ENCODE data around the gene RBMX. TPM values are rescaled to one million over a fixed set of nuclear protein-coding genes. Genes with fewer than 3 reads are reported as not detected.

RBMX gene
- total and polyA plus RNA-seq, 2 of the 13 experiments (the other 11 are each of a cell fraction or from before 2014, with no cell fraction given), result 114 to 254 TPM

DNA sequence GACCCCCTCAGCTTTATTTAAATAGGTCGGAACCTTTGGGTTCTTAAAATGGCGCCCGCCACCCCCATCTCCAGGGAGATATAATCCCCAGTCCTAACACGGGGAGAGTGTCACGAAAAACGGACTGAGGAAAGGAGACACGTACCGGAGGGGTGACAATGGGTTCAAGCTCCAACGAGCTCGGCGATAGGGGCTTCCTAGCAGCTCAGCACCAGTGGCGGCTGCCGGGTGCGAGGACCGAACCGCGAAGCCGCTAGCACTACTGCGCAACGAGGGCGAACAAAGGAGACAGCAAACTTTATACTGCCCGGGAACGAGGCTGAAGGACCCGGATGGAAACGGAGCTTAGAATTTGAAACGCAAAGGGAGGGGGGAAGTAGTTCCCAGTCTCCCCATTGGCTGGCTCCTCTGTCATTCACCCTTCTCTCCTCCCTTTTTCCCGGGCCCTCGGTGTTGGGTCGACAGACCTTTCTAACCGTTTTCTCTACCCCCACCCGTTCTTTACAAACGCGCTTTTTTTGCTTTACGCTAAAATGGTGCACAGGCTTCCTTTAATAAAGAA is at the start of gene RBMX (continued):
- no peak for TF ChIP-seq ZNF138 (CRISPR knock-in tag; IDR thresholded peaks at IDR 0.05; ENCODE audit: low read depth)
- TF ChIP-seq ZNF30 (CRISPR knock-in tag; IDR thresholded peaks at IDR 0.05), result no peak
- TF ChIP-seq, protein P1, sequence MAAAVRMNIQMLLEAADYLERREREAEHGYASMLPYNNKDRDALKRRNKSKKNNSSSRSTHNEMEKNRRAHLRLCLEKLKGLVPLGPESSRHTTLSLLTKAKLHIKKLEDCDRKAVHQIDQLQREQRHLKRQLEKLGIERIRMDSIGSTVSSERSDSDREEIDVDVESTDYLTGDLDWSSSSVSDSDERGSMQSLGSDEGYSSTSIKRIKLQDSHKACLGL (CRISPR knock-in tag; IDR thresholded peaks at IDR 0.05), result no peak
- no peak for TF ChIP-seq EP300 (IDR thresholded peaks at IDR 0.05; ENCODE audit: low read depth in 2 of 2, low read length in 2 of 2)
- TF ChIP-seq EP300 (CRISPR knock-in tag; IDR thresholded peaks at IDR 0.05; ENCODE audit: borderline replicate concordance), result no peak
- TF ChIP-seq SIX1 (CRISPR knock-in tag; IDR thresholded peaks at IDR 0.05; ENCODE audit: borderline replicate concordance), result no peak
- TF ChIP-seq ZNF709 (CRISPR knock-in tag; IDR thresholded peaks at IDR 0.05), result peak; percentile 36; the same call in 1 of the 2 replicates
- TF ChIP-seq, protein P2, sequence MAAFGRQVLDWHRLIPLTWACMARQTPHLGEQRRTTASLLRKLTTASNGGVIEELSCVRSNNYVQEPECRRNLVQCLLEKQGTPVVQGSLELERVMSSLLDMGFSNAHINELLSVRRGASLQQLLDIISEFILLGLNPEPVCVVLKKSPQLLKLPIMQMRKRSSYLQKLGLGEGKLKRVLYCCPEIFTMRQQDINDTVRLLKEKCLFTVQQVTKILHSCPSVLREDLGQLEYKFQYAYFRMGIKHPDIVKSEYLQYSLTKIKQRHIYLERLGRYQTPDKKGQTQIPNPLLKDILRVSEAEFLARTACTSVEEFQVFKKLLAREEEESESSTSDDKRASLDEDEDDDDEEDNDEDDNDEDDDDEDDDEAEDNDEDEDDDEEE (CRISPR knock-in tag; IDR thresholded peaks at IDR 0.05), result no peak
- TF ChIP-seq ZNF484 (CRISPR knock-in tag; IDR thresholded peaks at IDR 0.05; ENCODE audit: borderline replicate concordance, low read depth), result no peak
- TF ChIP-seq FOXC1 (CRISPR knock-in tag; IDR thresholded peaks at IDR 0.05; ENCODE audit: borderline replicate concordance), result no peak
- no peak for TF ChIP-seq ZFP41 (CRISPR knock-in tag; IDR thresholded peaks at IDR 0.05; ENCODE audit: borderline replicate concordance)
- TF ChIP-seq, protein P3, sequence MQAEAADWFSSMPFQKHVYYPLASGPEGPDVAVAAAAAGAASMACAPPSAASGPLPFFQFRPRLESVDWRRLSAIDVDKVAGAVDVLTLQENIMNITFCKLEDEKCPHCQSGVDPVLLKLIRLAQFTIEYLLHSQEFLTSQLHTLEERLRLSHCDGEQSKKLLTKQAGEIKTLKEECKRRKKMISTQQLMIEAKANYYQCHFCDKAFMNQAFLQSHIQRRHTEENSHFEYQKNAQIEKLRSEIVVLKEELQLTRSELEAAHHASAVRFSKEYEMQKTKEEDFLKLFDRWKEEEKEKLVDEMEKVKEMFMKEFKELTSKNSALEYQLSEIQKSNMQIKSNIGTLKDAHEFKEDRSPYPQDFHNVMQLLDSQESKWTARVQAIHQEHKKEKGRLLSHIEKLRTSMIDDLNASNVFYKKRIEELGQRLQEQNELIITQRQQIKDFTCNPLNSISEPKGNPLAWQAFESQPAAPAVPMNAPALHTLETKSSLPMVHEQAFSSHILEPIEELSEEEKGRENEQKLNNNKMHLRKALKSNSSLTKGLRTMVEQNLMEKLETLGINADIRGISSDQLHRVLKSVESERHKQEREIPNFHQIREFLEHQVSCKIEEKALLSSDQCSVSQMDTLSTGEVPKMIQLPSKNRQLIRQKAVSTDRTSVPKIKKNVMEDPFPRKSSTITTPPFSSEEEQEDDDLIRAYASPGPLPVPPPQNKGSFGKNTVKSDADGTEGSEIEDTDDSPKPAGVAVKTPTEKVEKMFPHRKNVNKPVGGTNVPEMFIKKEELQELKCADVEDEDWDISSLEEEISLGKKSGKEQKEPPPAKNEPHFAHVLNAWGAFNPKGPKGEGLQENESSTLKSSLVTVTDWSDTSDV (CRISPR knock-in tag; IDR thresholded peaks at IDR 0.05), result no peak
- TF ChIP-seq SSRP1 (CRISPR knock-in tag; IDR thresholded peaks at IDR 0.05), result no peak
- TF ChIP-seq, protein P4, sequence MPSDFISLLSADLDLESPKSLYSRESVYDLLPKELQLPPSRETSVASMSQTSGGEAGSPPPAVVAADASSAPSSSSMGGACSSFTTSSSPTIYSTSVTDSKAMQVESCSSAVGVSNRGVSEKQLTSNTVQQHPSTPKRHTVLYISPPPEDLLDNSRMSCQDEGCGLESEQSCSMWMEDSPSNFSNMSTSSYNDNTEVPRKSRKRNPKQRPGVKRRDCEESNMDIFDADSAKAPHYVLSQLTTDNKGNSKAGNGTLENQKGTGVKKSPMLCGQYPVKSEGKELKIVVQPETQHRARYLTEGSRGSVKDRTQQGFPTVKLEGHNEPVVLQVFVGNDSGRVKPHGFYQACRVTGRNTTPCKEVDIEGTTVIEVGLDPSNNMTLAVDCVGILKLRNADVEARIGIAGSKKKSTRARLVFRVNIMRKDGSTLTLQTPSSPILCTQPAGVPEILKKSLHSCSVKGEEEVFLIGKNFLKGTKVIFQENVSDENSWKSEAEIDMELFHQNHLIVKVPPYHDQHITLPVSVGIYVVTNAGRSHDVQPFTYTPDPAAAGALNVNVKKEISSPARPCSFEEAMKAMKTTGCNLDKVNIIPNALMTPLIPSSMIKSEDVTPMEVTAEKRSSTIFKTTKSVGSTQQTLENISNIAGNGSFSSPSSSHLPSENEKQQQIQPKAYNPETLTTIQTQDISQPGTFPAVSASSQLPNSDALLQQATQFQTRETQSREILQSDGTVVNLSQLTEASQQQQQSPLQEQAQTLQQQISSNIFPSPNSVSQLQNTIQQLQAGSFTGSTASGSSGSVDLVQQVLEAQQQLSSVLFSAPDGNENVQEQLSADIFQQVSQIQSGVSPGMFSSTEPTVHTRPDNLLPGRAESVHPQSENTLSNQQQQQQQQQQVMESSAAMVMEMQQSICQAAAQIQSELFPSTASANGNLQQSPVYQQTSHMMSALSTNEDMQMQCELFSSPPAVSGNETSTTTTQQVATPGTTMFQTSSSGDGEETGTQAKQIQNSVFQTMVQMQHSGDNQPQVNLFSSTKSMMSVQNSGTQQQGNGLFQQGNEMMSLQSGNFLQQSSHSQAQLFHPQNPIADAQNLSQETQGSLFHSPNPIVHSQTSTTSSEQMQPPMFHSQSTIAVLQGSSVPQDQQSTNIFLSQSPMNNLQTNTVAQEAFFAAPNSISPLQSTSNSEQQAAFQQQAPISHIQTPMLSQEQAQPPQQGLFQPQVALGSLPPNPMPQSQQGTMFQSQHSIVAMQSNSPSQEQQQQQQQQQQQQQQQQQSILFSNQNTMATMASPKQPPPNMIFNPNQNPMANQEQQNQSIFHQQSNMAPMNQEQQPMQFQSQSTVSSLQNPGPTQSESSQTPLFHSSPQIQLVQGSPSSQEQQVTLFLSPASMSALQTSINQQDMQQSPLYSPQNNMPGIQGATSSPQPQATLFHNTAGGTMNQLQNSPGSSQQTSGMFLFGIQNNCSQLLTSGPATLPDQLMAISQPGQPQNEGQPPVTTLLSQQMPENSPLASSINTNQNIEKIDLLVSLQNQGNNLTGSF (CRISPR knock-in tag; IDR thresholded peaks at IDR 0.05), result no peak
- TF ChIP-seq ZNF7 (CRISPR knock-in tag; IDR thresholded peaks at IDR 0.05), result no peak
- TF ChIP-seq, protein P5, sequence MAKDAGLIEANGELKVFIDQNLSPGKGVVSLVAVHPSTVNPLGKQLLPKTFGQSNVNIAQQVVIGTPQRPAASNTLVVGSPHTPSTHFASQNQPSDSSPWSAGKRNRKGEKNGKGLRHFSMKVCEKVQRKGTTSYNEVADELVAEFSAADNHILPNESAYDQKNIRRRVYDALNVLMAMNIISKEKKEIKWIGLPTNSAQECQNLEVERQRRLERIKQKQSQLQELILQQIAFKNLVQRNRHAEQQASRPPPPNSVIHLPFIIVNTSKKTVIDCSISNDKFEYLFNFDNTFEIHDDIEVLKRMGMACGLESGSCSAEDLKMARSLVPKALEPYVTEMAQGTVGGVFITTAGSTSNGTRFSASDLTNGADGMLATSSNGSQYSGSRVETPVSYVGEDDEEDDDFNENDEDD (CRISPR knock-in tag; IDR thresholded peaks at IDR 0.05; ENCODE audit: borderline replicate concordance), result peak; percentile 82
- TF ChIP-seq ZNF101 (CRISPR knock-in tag; IDR thresholded peaks at IDR 0.05; ENCODE audit: borderline replicate concordance, low read depth), result no peak
- TF ChIP-seq FLYWCH1 (CRISPR knock-in tag; IDR thresholded peaks at IDR 0.05), result no peak
- TF ChIP-seq CBFB (CRISPR knock-in tag; IDR thresholded peaks at IDR 0.05), result no peak
- no peak for TF ChIP-seq RFX3 (CRISPR knock-in tag; IDR thresholded peaks at IDR 0.05)
- no peak for TF ChIP-seq JUND (CRISPR knock-in tag; IDR thresholded peaks at IDR 0.05)

Measured in HepG2 (cell line).